Breast epithelium (tissue), 4 donors: Measurements from ENCODE around the gene MOGAT1. TPM values are rescaled to one million over a fixed set of nuclear protein-coding genes. Genes with fewer than 3 reads are reported as not detected.

Source experiments
- DNase-seq, 2 donors: peaks; one replicate each; pipeline ENCODE4 v3.0.0-alpha.2; 2019; ENCODE audit warnings: low spot score in 2 of 2
- H3K27ac ChIP-seq, 2 donors: fragments of 200-600 bp; sonication (generic) in 1 of 2; one replicate each; pipeline ENCODE4 v1.5.1; 2016 to 2019; ENCODE audit warnings: mild to moderate bottlenecking in 1 of 2
- H3K27me3 ChIP-seq, 2 donors: fragments of 200-600 bp; sonication (generic) in 1 of 2; one replicate each; pipeline versions ENCODE4 v1.5.1 to v1.6.0; 2017 to 2019; ENCODE audit warnings: control low read depth in 1 of 2, mild to moderate bottlenecking in 1 of 2
- H3K36me3 ChIP-seq: fragments of 200-600 bp; one replicate; pipeline ENCODE4 v1.5.1; 2019
- H3K4me1 ChIP-seq, 2 donors: fragments of 200-600 bp; sonication (generic); one replicate each; pipeline ENCODE4 v1.5.1; 2016 to 2019; ENCODE audit warnings: control low read depth in 1 of 2
- H3K4me3 ChIP-seq, 3 donors: fragments of 200-600 bp; sonication (generic); 1 replicate in 2 of 3; 2 replicates in 1 of 3; pipeline ENCODE4 v1.5.1; 2016 to 2019; ENCODE audit warnings: mild to moderate bottlenecking in 3 of 3, moderate library complexity in 2 of 3
- H3K9me3 ChIP-seq, 2 donors: fragments of 200-600 bp; sonication (generic) in 1 of 2; one replicate each; pipeline ENCODE4 v1.5.1; 2016 to 2019; ENCODE audit warnings: control low read depth in 1 of 2
- POLR2A ChIP-seq: fragments of 450-650 bp; IDR thresholded peaks from one replicate; pipeline ENCODE4 v1.6.1; 2016; ENCODE audit warnings: antibody characterized with exemption, mild to moderate bottlenecking, moderate library complexity
- POLR2AphosphoS5 ChIP-seq, 3 donors: sonication (generic); formaldehyde crosslinking; IDR thresholded peaks; one replicate each; pipeline ENCODE4 v1.6.1; 2017; ENCODE audit warnings: antibody characterized with exemption in 3 of 3
- intact Hi-C: fragments of 100-400 bp; cut with DNase I; formaldehyde crosslinking; loops from one replicate; pipeline ENCODE4 v1.15.1; 2023; ENCODE audit warnings: low total_unique reads
- total RNA-seq, 3 donors: library from RNA; depleted of rRNA; stranded (reverse); fragments of >200 nt; gene quantifications; one replicate each; pipeline ENCODE4 v1.1.0, GENCODE V29; 2016
- TF ChIP-seq, protein P1 (sequence below), 3 donors: fragments of 450-650 bp; IDR thresholded peaks; one replicate each; pipeline ENCODE4 v1.5.1; 2016 to 2017; ENCODE audit warnings: antibody characterized with exemption in 3 of 3, mild to moderate bottlenecking in 3 of 3, moderate library complexity in 3 of 3

MOGAT1 gene
- total RNA-seq, 3 donors from 2014 or later, result 0.98 TPM; not detected in 2

- TF ChIP-seq, protein P1, sequence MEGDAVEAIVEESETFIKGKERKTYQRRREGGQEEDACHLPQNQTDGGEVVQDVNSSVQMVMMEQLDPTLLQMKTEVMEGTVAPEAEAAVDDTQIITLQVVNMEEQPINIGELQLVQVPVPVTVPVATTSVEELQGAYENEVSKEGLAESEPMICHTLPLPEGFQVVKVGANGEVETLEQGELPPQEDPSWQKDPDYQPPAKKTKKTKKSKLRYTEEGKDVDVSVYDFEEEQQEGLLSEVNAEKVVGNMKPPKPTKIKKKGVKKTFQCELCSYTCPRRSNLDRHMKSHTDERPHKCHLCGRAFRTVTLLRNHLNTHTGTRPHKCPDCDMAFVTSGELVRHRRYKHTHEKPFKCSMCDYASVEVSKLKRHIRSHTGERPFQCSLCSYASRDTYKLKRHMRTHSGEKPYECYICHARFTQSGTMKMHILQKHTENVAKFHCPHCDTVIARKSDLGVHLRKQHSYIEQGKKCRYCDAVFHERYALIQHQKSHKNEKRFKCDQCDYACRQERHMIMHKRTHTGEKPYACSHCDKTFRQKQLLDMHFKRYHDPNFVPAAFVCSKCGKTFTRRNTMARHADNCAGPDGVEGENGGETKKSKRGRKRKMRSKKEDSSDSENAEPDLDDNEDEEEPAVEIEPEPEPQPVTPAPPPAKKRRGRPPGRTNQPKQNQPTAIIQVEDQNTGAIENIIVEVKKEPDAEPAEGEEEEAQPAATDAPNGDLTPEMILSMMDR (IDR thresholded peaks at IDR 0.05), result peak; percentile 96 to 99 (median 97)
- TF ChIP-seq POLR2AphosphoS5 (IDR thresholded peaks at IDR 0.05) (peak in 1 of 3 donors; percentile 36), POLR2A (no peak)
- Histone ChIP-seq H3K36me3 (no peaks in the 10 kb centered on the region), H3K4me3 (no peak overlapping the region), H3K4me1 (no peaks in the 10 kb centered on the region), H3K9me3 (no peaks in the 10 kb centered on the region), H3K27me3 (no peaks in the 10 kb centered on the region), H3K27ac (no peak overlapping the region)
- peak; percentile 63 to 80 for DNase-seq
- intact Hi-C loops, result no loop called here
These were observed 36.8 kb downstream of the MOGAT1 start for GRCh38 chr2:222708274-222708710.

GRCh38 chr2:222709191-222709891 is 37.9 kb downstream of the MOGAT1 start:
- no peak overlapping the region for H3K27ac ChIP-seq
- DNase-seq, result peak in 1 of 2 donors; percentile 28

GRCh38 chr2:222710736-222711135 is 39.3 kb downstream of the MOGAT1 start:
- Histone ChIP-seq H3K4me1 (no peaks in the 10 kb centered on the region), H3K4me3 (no peak overlapping the region), H3K36me3 (no peaks in the 10 kb centered on the region), H3K9me3 (no peaks in the 10 kb centered on the region), H3K27ac (no peak overlapping the region), H3K27me3 (no peaks in the 10 kb centered on the region)
- no peak for DNase-seq
- intact Hi-C loops, result no loop called here
- TF ChIP-seq POLR2A (no peak), POLR2AphosphoS5 (IDR thresholded peaks at IDR 0.05) (no peak)
- TF ChIP-seq, protein P1 (IDR thresholded peaks at IDR 0.05), result no peak

More at GRCh38 chr2:222709191-222709891, 37.9 kb downstream of the MOGAT1 start:
- Histone ChIP-seq H3K9me3 (no peaks in the 10 kb centered on the region), H3K4me3 (no peak overlapping the region), H3K27me3 (no peaks in the 10 kb centered on the region), H3K4me1 (no peaks in the 10 kb centered on the region), H3K36me3 (no peaks in the 10 kb centered on the region)
- no peak for TF ChIP-seq POLR2AphosphoS5 (IDR thresholded peaks at IDR 0.05)
- TF ChIP-seq, protein P1 (IDR thresholded peaks at IDR 0.05), result no peak
- no peak for TF ChIP-seq POLR2A
- intact Hi-C loops, result no loop called here

DNA sequence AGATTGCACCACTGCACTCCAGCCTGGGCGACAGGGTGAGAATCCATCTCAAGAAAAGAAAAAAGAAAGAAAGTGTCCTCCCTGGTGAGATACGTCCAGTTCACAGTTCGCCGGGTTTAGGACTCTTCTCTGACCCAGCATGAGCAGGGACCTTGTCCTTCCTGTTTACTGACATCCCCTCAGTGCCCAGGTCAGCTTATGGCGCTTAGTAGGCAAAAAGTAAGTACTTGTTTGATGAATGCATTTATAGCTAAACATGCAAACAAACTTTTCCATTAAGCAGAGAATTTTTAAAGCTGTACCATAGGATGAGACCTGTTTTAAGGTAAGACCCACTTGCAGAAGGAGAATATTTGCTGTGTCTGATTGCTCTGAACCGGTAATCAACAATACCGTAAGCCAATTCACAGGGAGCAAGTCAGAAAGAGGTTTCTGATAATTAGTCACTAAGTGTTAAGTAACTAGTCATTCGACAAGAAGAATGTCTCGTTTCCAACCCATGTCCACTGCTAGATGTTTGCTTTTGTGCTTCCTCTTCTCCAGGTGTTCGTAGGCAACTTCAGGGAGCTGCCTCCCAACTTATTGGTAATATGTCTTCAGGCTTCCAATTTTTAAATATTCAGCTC is 40.0 kb downstream of the MOGAT1 start:
- H3K9me3 ChIP-seq, result no peaks in the 10 kb centered on the region
- H3K36me3 ChIP-seq, result no peaks in the 10 kb centered on the region
- intact Hi-C loops, result no loop called here
- no peak for DNase-seq
- H3K4me1 ChIP-seq, result no peaks in the 10 kb centered on the region
- H3K4me3 ChIP-seq, result no peak overlapping the region
- TF ChIP-seq, protein P1 (IDR thresholded peaks at IDR 0.05), result no peak
- TF ChIP-seq POLR2A (no peak), POLR2AphosphoS5 (IDR thresholded peaks at IDR 0.05) (no peak)
- H3K27ac ChIP-seq, result no peak overlapping the region
- no peaks in the 10 kb centered on the region for H3K27me3 ChIP-seq

GRCh38 chr2:222713002-222713401 is 41.5 kb downstream of the MOGAT1 start:
- intact Hi-C loops, result no loop called here
- no peak overlapping the region for H3K4me3 ChIP-seq
- no peak overlapping the region for H3K27ac ChIP-seq
- TF ChIP-seq POLR2A (no peak), POLR2AphosphoS5 (IDR thresholded peaks at IDR 0.05) (no peak)
- TF ChIP-seq, protein P1 (IDR thresholded peaks at IDR 0.05), result no peak
- no peaks in the 10 kb centered on the region for H3K27me3 ChIP-seq
- H3K36me3 ChIP-seq, result no peaks in the 10 kb centered on the region
- H3K4me1 ChIP-seq, result no peaks in the 10 kb centered on the region
- no peaks in the 10 kb centered on the region for H3K9me3 ChIP-seq
- no peak for DNase-seq
